B cell (primary cell): ENCODE data around the gene MS4A3. TPM values are rescaled to one million over a fixed set of nuclear protein-coding genes. Genes with fewer than 3 reads are reported as not detected.
"Not testable (repeated sequence)": the region's sequence is repeated elsewhere in the genome, so short reads cannot be mapped to it uniquely, and the experiment has no call there.

Source experiments
- ATAC-seq: fragments of 200-7000 bp; cut with Tn5 transposase; one replicate; pipeline ENCODE4 v1.10.0; 2021; ENCODE audit warnings: low read depth, mild to moderate bottlenecking, moderate number of reproducible peaks, moderate library complexity
- CTCF ChIA-PET: fragments of 350-600 bp; sonication (Branson Sonifier 250); formaldehyde crosslinking; loops from one replicate; lab custom pipeline; 2021; ENCODE audit warnings: antibody characterized with exemption, inconsistent platforms; lab: Charles Lee
- POLR2A ChIA-PET: fragments of 350-600 bp; sonication (Branson Sonifier 250); formaldehyde crosslinking; loops from one replicate; lab custom pipeline; 2021; ENCODE audit warnings: antibody characterized with exemption; lab: Charles Lee
- DNase-seq: peaks from one replicate; pipeline ENCODE4 v3.0.0; 2013
- H2AFZ ChIP-seq: 2 replicates; pipeline ENCODE4 v1.6.1; 2012; ENCODE audit warnings: mild to moderate bottlenecking, low read depth, low read length; ENCODE audit not compliant: insufficient read depth, poor library complexity, severe bottlenecking
- H3K27ac ChIP-seq, 2 donors: 1 replicate in 1 of 2; 2 replicates in 1 of 2; pipeline ENCODE4 v1.5.1; 2012 to 2013; ENCODE audit warnings: low read length in 2 of 2, mild to moderate bottlenecking in 2 of 2, moderate library complexity in 1 of 2
- H3K27me3 ChIP-seq, 4 experiments: fragments of 200-600 bp in 1 of 4; sonication (generic) in 1 of 4; replicated peaks in 1 of 4; 1 replicate in 2 of 4; 2 replicates in 2 of 4; pipeline versions ENCODE4 v1.6.1 to v1.7.0; 2013 to 2016; ENCODE audit warnings: low read length in 3 of 4, mild to moderate bottlenecking in 2 of 4, mixed read lengths in 1 of 4, moderate library complexity in 1 of 4; ENCODE audit not compliant: insufficient read depth in 4 of 4, control insufficient read depth in 3 of 4; ENCODE audit errors: control extremely low read depth in 1 of 4
- H3K36me3 ChIP-seq, 2 experiments: replicated peaks in 1 of 2; 1 replicate in 1 of 2; 2 replicates in 1 of 2; pipeline versions ENCODE4 v1.6.1 to v1.7.1; 2013; ENCODE audit warnings: low read length in 1 of 2; ENCODE audit not compliant: insufficient read depth in 2 of 2, control insufficient read depth in 1 of 2; ENCODE audit errors: control extremely low read depth in 1 of 2, extremely low read depth in 1 of 2
- H3K4me1 ChIP-seq, 2 donors: fragments of 200-600 bp in 1 of 2; sonication (generic) in 1 of 2; 1 replicate in 1 of 2; 2 replicates in 1 of 2; pipeline versions ENCODE4 v1.5.1 to v1.6.1; 2013 to 2017; ENCODE audit warnings: low read length in 2 of 2; ENCODE audit not compliant: control insufficient read depth in 2 of 2, insufficient read depth in 2 of 2
- H3K4me2 ChIP-seq: replicated peaks from 2 replicates; pipeline ENCODE3; 2012; ENCODE audit warnings: mild to moderate bottlenecking, low read depth, low read length; ENCODE audit not compliant: poor library complexity, severe bottlenecking
- H3K4me3 ChIP-seq, 5 experiments: fragments of 200-600 bp in 1 of 5; sonication (generic) in 1 of 5; 1 replicate in 3 of 5; 2 replicates in 2 of 5; pipeline versions ENCODE4 v1.5.1 to v1.7.0; 2011 to 2016; ENCODE audit warnings: low read length in 4 of 5, mild to moderate bottlenecking in 4 of 5, low read depth in 2 of 5, control low read depth in 1 of 5, moderate library complexity in 1 of 5; ENCODE audit not compliant: insufficient read depth in 1 of 5; ENCODE audit errors: control extremely low read depth in 1 of 5, extremely low read depth in 1 of 5
- H3K79me2 ChIP-seq: fragments of 200-600 bp; sonication (generic); one replicate; pipeline ENCODE4 v1.6.0; 2016; ENCODE audit warnings: low read length; ENCODE audit not compliant: control insufficient read depth, insufficient read depth
- H3K9ac ChIP-seq: fragments of 200-600 bp; sonication (generic); 2 replicates; pipeline ENCODE4 v1.6.1; 2017; ENCODE audit warnings: mild to moderate bottlenecking, low read length, moderate library complexity
- H3K9me3 ChIP-seq, 3 donors: one replicate each; pipeline versions ENCODE4 v1.6.1 to v1.7.1; 2013; ENCODE audit warnings: low read length in 2 of 3; ENCODE audit not compliant: control insufficient read depth in 2 of 3, insufficient read depth in 1 of 3; ENCODE audit errors: control extremely low read depth in 1 of 3
- H4K20me1 ChIP-seq: 2 replicates; pipeline ENCODE4 v1.6.0; 2012; ENCODE audit warnings: mild to moderate bottlenecking, low read length; ENCODE audit not compliant: insufficient read depth, control insufficient read depth, poor library complexity, severe bottlenecking
- H3K27ac Mint-ChIP-seq: one replicate; pipeline ENCODE4 v1.8.0; 2021; ENCODE audit warnings: mixed read lengths
- H3K27me3 Mint-ChIP-seq: one replicate; pipeline ENCODE4 v1.8.0; 2021; ENCODE audit warnings: mixed read lengths
- H3K4me1 Mint-ChIP-seq: one replicate; pipeline ENCODE4 v1.8.0; 2021; ENCODE audit warnings: mixed read lengths
- H3K4me3 Mint-ChIP-seq: one replicate; pipeline ENCODE4 v1.8.0; 2021; ENCODE audit warnings: mixed read lengths
- H3K9me3 Mint-ChIP-seq: one replicate; pipeline ENCODE4 v1.8.0; 2022; ENCODE audit warnings: mixed read lengths; ENCODE audit not compliant: insufficient read depth
- EZH2 ChIP-seq: IDR thresholded peaks from 2 replicates; pipeline ENCODE4 v1.6.1; 2012; ENCODE audit warnings: borderline replicate concordance, low read depth, mild to moderate bottlenecking, moderate library complexity, low read length; ENCODE audit not compliant: insufficient read depth, poor library complexity, severe bottlenecking
- WGBS: methylation state at CpG from one replicate; pipeline ENCODE4 v1.1.5; 2013; ENCODE audit warnings: missing lambda C conversion rate; ENCODE audit not compliant: insufficient coverage; 5-methylcytosine and 5-hydroxymethylcytosine counted together
- intact Hi-C: fragments of 100-400 bp; cut with micrococcal nuclease; formaldehyde crosslinking; loops from one replicate; pipeline ENCODE4 v1.10.0; 2022
- polyA plus RNA-seq: library from polyadenylated mRNA; depleted of rRNA; stranded (reverse); fragments of >200 nt; gene quantifications from 2 replicates; pipeline ENCODE4 v1.2.3, GENCODE V29; 2012
- total RNA-seq, 2 donors: library from RNA; stranded (reverse); fragments of 120-200 nt in 1 of 2; gene quantifications; 1 replicate in 1 of 2; 2 replicates in 1 of 2; pipeline versions ENCODE4 v1.2.3 to v1.2.4, GENCODE V29; 2013 to 2022
- TF ChIP-seq, protein P1 (sequence below): fragments of 200-600 bp; IDR thresholded peaks from one replicate; pipeline ENCODE4 v1.8.0; 2022; ENCODE audit warnings: antibody characterized with exemption, mild to moderate bottlenecking

MS4A3 gene
- total and polyA plus RNA-seq, 2 donors (not counting 1 experiment from before 2014, with no cell fraction given), result not detected

DNA sequence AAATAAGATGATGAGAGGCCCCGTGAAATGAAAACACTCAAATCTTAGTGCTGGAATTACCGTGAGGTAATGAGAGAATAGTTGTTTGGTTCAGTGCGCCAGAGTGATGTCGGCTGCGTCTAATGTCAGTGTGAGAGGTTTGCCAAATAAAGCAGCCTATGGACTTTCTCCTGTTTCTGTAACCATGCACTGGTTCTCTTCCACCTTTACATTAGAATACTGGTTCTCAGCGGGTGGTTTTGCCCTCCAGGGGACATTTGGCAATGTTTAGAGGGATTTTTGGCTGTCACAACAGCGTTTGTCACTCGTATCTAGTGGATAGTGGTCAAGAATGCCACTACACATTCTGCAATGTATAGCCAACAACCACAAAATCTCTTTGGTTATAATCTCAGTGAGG is 38.4 kb upstream of the MS4A3 start:
- Mint-ChIP-seq H3K4me3 (no peak overlapping the region), H3K27me3 (peaks cover 13% of the 10 kb centered on the region), H3K9me3 (no peaks in the 10 kb centered on the region), H3K4me1 (no peaks in the 10 kb centered on the region), H3K27ac (no peak overlapping the region)
- no peak overlapping the region for H3K9ac ChIP-seq
- no peaks in the 10 kb centered on the region for H3K79me2 ChIP-seq
- H3K4me2 ChIP-seq, result no peak overlapping the region
- H3K9me3 ChIP-seq, result peaks cover 0 to 7% (median 0%) of the 10 kb centered on the region in 3 donors
- TF ChIP-seq, protein P1, sequence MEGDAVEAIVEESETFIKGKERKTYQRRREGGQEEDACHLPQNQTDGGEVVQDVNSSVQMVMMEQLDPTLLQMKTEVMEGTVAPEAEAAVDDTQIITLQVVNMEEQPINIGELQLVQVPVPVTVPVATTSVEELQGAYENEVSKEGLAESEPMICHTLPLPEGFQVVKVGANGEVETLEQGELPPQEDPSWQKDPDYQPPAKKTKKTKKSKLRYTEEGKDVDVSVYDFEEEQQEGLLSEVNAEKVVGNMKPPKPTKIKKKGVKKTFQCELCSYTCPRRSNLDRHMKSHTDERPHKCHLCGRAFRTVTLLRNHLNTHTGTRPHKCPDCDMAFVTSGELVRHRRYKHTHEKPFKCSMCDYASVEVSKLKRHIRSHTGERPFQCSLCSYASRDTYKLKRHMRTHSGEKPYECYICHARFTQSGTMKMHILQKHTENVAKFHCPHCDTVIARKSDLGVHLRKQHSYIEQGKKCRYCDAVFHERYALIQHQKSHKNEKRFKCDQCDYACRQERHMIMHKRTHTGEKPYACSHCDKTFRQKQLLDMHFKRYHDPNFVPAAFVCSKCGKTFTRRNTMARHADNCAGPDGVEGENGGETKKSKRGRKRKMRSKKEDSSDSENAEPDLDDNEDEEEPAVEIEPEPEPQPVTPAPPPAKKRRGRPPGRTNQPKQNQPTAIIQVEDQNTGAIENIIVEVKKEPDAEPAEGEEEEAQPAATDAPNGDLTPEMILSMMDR, result no peak
- TF ChIP-seq EZH2, result no peak
- ATAC-seq, result no peak
- no peak overlapping the region for H2AFZ ChIP-seq
- no peak overlapping the region for H3K27ac ChIP-seq
- H3K27me3 ChIP-seq, result no peaks in the 10 kb centered on the region
- H3K4me1 ChIP-seq, result no peaks in the 10 kb centered on the region
- ChIA-PET CTCF (no interaction called here), POLR2A (no interaction called here)
- intact Hi-C loops, result no loop called here
- no peaks in the 10 kb centered on the region for H3K36me3 ChIP-seq
- H4K20me1 ChIP-seq, result no peaks in the 10 kb centered on the region
- DNase-seq, result no peak
- 90% methylated on average over 4 of the region's 8 CpGs for WGBS
- no peak overlapping the region for H3K4me3 ChIP-seq

DNA sequence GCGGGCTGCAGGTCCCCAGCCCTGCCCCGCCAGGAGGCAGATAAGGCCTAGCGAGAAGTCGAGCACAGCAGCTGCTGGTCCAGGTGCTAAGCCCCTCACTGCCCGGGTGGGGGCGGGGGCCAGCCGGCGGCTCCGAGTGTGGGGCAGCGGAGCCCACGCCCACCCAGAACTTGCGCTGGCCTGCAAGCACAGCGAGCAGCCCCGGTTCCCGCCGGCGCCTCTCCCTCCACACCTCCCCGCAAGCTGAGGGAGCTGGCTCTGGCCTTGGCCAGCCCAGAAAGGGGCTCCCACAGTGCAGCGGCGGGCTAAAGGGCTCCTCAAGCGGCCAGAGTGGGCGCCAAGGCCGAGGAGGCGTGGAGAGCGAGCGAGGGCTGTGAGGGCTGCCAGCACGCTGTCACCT is 36.1 kb upstream of the MS4A3 start:
- H3K9me3 ChIP-seq, intact Hi-C loops: not testable (repeated sequence)

More for the DNA sequence above, 36.1 kb upstream of the MS4A3 start:
- H3K27me3 ChIP-seq, H2AFZ ChIP-seq, H3K9me3 Mint-ChIP-seq, H3K4me1 Mint-ChIP-seq, H3K4me2 ChIP-seq, H4K20me1 ChIP-seq, H3K4me1 ChIP-seq, H3K4me3 Mint-ChIP-seq, H3K36me3 ChIP-seq, DNase-seq, ATAC-seq, H3K9ac ChIP-seq, H3K27ac ChIP-seq, H3K4me3 ChIP-seq, H3K27ac Mint-ChIP-seq, H3K27me3 Mint-ChIP-seq, CTCF ChIA-PET, H3K79me2 ChIP-seq, POLR2A ChIA-PET: not testable (repeated sequence)
- WGBS, result 95% methylated on average over 24 of the region's 27 CpGs
